K562 (cell line): Measurements from ENCODE around the gene YBEY. TPM values are rescaled to one million over a fixed set of nuclear protein-coding genes. Genes with fewer than 3 reads are reported as not detected.

Experiments used
- ATF4 ChIP-seq: fragments of 450-650 bp; formaldehyde crosslinking; IDR thresholded peaks from 2 replicates; pipeline ENCODE4 v1.4.0; 2022; ENCODE audit warnings: mild to moderate bottlenecking, moderate library complexity
- ELK3 ChIP-seq: fragments of 450-650 bp; formaldehyde crosslinking; IDR thresholded peaks from 2 replicates; pipeline ENCODE4 v1.4.0; 2020; ENCODE audit warnings: mild to moderate bottlenecking
- FIP1L1 ChIP-seq: fragments of 200-400 bp; formaldehyde crosslinking; IDR thresholded peaks from 2 replicates; pipeline ENCODE4 v1.6.1; 2018; ENCODE audit warnings: mild to moderate bottlenecking, low read depth, low read length; ENCODE audit not compliant: poor library complexity, severe bottlenecking
- HMGXB4 ChIP-seq: sonication (generic); formaldehyde crosslinking; IDR thresholded peaks from 2 replicates; pipeline ENCODE4 v1.8.1; 2023; ENCODE audit warnings: mild to moderate bottlenecking, missing genetic modification reagents
- SP1 ChIP-seq: sonication (generic); formaldehyde crosslinking; IDR thresholded peaks from 2 replicates; pipeline ENCODE4 v1.8.1; 2022; ENCODE audit warnings: mild to moderate bottlenecking, missing genetic modification reagents
- TAF9B ChIP-seq: fragments of 450-650 bp; IDR thresholded peaks from 2 replicates; pipeline ENCODE4 v1.6.1; 2018; ENCODE audit warnings: mild to moderate bottlenecking; ENCODE audit not compliant: partially characterized antibody
- ZBTB7A ChIP-seq: IDR thresholded peaks from 2 replicates; pipeline ENCODE4 v1.6.1; 2011; ENCODE audit warnings: low read depth, mild to moderate bottlenecking, low read length, moderate library complexity, borderline replicate concordance; ENCODE audit not compliant: control insufficient read depth
- ZNF830 ChIP-seq: fragments of 250-450 bp; sonication (Bioruptor Pico); IDR thresholded peaks from 2 replicates; pipeline ENCODE4 v1.5.0; 2021; ENCODE audit warnings: mild to moderate bottlenecking
- polyA plus RNA-seq, 8 experiments: library from polyadenylated mRNA; depleted of rRNA in 4 of 8; stranded (reverse) in 5 of 8; unstranded in 3 of 8; fragments of >200 nt; fragmentation: Nextera tagmentation in 2 of 8; fragmentation: Illumina TruSeq in 1 of 8; extraction: Ambion mirVana in 2 of 8; extraction: Trizol in 1 of 8; gene quantifications; 2 replicates each; pipeline versions ENCODE4 v1.2.1 to v1.2.3, GENCODE V29; 2011 to 2014; ENCODE audit warnings: inconsistent platforms in 1 of 8, missing spikeins in 1 of 8
- total RNA-seq, 7 experiments: library from RNA; depleted of rRNA in 6 of 7; stranded (reverse); fragments of >200 nt in 6 of 7; fragmentation: Illumina TruSeq in 2 of 7; extraction: Trizol in 2 of 7; gene quantifications; 2 replicates each; pipeline versions ENCODE4 v1.2.1 to v1.2.3, GENCODE V29; 2011 to 2021; ENCODE audit warnings: low replicate concordance in 1 of 7
- TF ChIP-seq, protein P1 (sequence below): fragments of 450-650 bp; IDR thresholded peaks from 2 replicates; pipeline ENCODE4 v1.7.1; 2018; ENCODE audit warnings: mild to moderate bottlenecking, low read depth; ENCODE audit not compliant: partially characterized antibody
- TF ChIP-seq, protein P2 (sequence below): fragments of 450-650 bp; IDR thresholded peaks from 2 replicates; pipeline ENCODE4 v1.6.1; 2017; ENCODE audit warnings: antibody characterized with exemption, mild to moderate bottlenecking
- TF ChIP-seq, protein P3 (sequence below): fragments of 250-450 bp; sonication (Bioruptor Pico); IDR thresholded peaks from 2 replicates; pipeline ENCODE4 v1.5.0; 2020; ENCODE audit warnings: mild to moderate bottlenecking
- TF ChIP-seq, protein P4 (sequence below): conservative IDR thresholded peaks from 2 replicates; pipeline ENCODE4 v1.6.1; 2011; ENCODE audit warnings: low read depth, mild to moderate bottlenecking, low read length; ENCODE audit not compliant: control insufficient read depth

YBEY gene
- total and polyA plus RNA-seq, 9 of the 15 experiments (the other 6 are each of a cell fraction or from before 2014, with no cell fraction given): 6.4 to 28.0 (median 12.4) TPM

- TF ChIP-seq ATF4 (CRISPR knock-in tag) (0 out of 2 replicates have a peak, but pooled peaks have one; percentile 38), FIP1L1 (no peak), ELK3 (no peak), ZBTB7A (no peak), HMGXB4 (no peak), ZNF830 (CRISPR knock-in tag) (no peak), TAF9B (no peak), SP1 (peak; percentile 33; the same call in 1 of the 2 replicates)
- TF ChIP-seq, protein P1, sequence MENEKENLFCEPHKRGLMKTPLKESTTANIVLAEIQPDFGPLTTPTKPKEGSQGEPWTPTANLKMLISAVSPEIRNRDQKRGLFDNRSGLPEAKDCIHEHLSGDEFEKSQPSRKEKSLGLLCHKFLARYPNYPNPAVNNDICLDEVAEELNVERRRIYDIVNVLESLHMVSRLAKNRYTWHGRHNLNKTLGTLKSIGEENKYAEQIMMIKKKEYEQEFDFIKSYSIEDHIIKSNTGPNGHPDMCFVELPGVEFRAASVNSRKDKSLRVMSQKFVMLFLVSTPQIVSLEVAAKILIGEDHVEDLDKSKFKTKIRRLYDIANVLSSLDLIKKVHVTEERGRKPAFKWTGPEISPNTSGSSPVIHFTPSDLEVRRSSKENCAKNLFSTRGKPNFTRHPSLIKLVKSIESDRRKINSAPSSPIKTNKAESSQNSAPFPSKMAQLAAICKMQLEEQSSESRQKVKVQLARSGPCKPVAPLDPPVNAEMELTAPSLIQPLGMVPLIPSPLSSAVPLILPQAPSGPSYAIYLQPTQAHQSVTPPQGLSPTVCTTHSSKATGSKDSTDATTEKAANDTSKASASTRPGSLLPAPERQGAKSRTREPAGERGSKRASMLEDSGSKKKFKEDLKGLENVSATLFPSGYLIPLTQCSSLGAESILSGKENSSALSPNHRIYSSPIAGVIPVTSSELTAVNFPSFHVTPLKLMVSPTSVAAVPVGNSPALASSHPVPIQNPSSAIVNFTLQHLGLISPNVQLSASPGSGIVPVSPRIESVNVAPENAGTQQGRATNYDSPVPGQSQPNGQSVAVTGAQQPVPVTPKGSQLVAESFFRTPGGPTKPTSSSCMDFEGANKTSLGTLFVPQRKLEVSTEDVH: no peak
- TF ChIP-seq, protein P2, sequence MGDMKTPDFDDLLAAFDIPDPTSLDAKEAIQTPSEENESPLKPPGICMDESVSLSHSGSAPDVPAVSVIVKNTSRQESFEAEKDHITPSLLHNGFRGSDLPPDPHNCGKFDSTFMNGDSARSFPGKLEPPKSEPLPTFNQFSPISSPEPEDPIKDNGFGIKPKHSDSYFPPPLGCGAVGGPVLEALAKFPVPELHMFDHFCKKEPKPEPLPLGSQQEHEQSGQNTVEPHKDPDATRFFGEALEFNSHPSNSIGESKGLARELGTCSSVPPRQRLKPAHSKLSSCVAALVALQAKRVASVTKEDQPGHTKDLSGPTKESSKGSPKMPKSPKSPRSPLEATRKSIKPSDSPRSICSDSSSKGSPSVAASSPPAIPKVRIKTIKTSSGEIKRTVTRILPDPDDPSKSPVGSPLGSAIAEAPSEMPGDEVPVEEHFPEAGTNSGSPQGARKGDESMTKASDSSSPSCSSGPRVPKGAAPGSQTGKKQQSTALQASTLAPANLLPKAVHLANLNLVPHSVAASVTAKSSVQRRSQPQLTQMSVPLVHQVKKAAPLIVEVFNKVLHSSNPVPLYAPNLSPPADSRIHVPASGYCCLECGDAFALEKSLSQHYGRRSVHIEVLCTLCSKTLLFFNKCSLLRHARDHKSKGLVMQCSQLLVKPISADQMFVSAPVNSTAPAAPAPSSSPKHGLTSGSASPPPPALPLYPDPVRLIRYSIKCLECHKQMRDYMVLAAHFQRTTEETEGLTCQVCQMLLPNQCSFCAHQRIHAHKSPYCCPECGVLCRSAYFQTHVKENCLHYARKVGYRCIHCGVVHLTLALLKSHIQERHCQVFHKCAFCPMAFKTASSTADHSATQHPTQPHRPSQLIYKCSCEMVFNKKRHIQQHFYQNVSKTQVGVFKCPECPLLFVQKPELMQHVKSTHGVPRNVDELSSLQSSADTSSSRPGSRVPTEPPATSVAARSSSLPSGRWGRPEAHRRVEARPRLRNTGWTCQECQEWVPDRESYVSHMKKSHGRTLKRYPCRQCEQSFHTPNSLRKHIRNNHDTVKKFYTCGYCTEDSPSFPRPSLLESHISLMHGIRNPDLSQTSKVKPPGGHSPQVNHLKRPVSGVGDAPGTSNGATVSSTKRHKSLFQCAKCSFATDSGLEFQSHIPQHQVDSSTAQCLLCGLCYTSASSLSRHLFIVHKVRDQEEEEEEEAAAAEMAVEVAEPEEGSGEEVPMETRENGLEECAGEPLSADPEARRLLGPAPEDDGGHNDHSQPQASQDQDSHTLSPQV: peak; percentile 74; the same call in 1 of the 2 replicates
- TF ChIP-seq, protein P3, sequence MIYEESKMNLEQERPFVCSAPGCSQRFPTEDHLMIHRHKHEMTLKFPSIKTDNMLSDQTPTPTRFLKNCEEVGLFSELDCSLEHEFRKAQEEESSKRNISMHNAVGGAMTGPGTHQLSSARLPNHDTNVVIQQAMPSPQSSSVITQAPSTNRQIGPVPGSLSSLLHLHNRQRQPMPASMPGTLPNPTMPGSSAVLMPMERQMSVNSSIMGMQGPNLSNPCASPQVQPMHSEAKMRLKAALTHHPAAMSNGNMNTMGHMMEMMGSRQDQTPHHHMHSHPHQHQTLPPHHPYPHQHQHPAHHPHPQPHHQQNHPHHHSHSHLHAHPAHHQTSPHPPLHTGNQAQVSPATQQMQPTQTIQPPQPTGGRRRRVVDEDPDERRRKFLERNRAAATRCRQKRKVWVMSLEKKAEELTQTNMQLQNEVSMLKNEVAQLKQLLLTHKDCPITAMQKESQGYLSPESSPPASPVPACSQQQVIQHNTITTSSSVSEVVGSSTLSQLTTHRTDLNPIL (CRISPR knock-in tag): no peak
- TF ChIP-seq, protein P4, sequence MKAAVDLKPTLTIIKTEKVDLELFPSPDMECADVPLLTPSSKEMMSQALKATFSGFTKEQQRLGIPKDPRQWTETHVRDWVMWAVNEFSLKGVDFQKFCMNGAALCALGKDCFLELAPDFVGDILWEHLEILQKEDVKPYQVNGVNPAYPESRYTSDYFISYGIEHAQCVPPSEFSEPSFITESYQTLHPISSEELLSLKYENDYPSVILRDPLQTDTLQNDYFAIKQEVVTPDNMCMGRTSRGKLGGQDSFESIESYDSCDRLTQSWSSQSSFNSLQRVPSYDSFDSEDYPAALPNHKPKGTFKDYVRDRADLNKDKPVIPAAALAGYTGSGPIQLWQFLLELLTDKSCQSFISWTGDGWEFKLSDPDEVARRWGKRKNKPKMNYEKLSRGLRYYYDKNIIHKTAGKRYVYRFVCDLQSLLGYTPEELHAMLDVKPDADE: 0 out of 2 replicates have a peak, but pooled peaks have one; percentile 13
Observed at GRCh38 chr21:46294647-46295176, 8.6 kb downstream of the YBEY start (continued).
